Activated CD8-positive, alpha-beta memory T cell treated with anti-CD3 and anti-CD28 coated beads, Interleukin-2, amount 50 U/mL, for 24 hours (primary cell): ENCODE measurements around the gene CHRDL1.
"Not testable (repeated sequence)": the region's sequence is repeated elsewhere in the genome, so short reads cannot be mapped to it uniquely, and the experiment has no call there.

Experiments
- DNase-seq: peaks from one replicate; pipeline ENCODE4 v3.0.0-alpha.2; 2020; ENCODE audit errors: extremely low read depth

CHRDL1 gene

GRCh38 chrX:110665223-110666002, 130.2 kb downstream of the CHRDL1 start:
- DNase-seq = no peak

- no peak for DNase-seq
Observed at GRCh38 chrX:110657073-110657472, 138.5 kb downstream of the CHRDL1 start.

DNA sequence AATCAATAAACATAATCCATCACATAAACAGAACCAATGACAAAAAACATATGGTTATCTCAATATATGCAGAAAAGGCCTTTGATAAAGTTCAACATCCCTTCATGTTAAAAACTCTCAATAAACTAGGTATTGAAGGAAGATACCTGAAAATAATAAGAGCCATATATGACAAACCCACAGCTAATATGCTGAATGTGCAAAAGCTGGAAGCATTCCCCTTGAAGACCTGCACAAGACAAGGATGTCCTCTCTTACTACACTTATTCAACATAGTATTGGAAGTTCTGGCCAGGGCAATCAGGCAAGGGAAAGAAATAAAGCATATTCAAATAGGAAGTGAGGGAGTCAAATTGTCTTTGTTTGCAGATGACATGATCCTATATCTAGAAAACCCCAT, 141.3 kb downstream of the CHRDL1 start:
- not testable (repeated sequence) for DNase-seq

GRCh38 chrX:110646386-110646785, 149.2 kb downstream of the CHRDL1 start:
- no peak for DNase-seq
